ENCODE results near the gene OPCML. TPM values are rescaled to one million over a fixed set of nuclear protein-coding genes. Genes with fewer than 3 reads are reported as not detected.

OPCML gene
- total RNA-seq, 1 donor from 2014 or later, result 0.12 TPM

GRCh38 chr11:132851247-132851646 is 681.1 kb downstream of the OPCML start:
- Histone ChIP-seq H3K36me3 (no peaks in the 10 kb centered on the region), H3K4me1 (no peaks in the 10 kb centered on the region), H3K9me3 (no peaks in the 10 kb centered on the region), H3K4me3 (no peak overlapping the region), H3K27ac (no peak overlapping the region), H3K27me3 (ENCODE audit: low read depth) (no peaks in the 10 kb centered on the region)
- intact Hi-C loops (cut with DNase I), result no loop called here
- TF ChIP-seq CTCF (IDR thresholded peaks at IDR 0.05), result no peak
- ATAC-seq, result no peak
- DNase-seq, result no peak

DNA sequence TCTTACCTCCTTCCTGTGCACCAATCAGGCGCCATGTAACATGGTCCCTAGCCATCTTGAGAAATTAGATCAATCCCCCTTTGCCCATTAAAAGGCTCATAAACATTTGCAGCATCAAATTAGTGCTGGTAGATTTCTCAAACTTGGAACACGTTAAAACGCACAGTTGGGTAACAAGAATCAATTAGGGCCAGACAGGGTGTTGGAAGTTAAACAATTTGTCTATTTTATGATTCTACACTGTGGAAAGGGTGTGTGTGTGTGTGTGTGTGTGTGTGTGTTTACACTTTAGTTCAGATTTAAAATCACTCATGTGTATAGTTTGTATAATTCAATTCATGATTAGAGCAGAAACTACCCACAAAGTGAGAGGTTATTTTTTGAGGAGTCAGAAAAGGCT is 682.0 kb downstream of the OPCML start:
- no peak for DNase-seq
- Histone ChIP-seq H3K4me1 (no peaks in the 10 kb centered on the region), H3K27ac (no peak overlapping the region), H3K27me3 (ENCODE audit: low read depth) (no peaks in the 10 kb centered on the region), H3K36me3 (no peaks in the 10 kb centered on the region), H3K4me3 (no peak overlapping the region), H3K9me3 (no peaks in the 10 kb centered on the region)
- intact Hi-C loops (cut with DNase I), result no loop called here
- no peak for ATAC-seq
- no peak for TF ChIP-seq CTCF (IDR thresholded peaks at IDR 0.05)

GRCh38 chr11:132848336-132848735 is 684.0 kb downstream of the OPCML start:
- Histone ChIP-seq H3K4me1 (no peaks in the 10 kb centered on the region), H3K27ac (no peak overlapping the region), H3K36me3 (no peaks in the 10 kb centered on the region), H3K4me3 (no peak overlapping the region), H3K27me3 (ENCODE audit: low read depth) (no peaks in the 10 kb centered on the region), H3K9me3 (no peaks in the 10 kb centered on the region)
- DNase-seq, result no peak
- no peak for TF ChIP-seq CTCF (IDR thresholded peaks at IDR 0.05)
- peak in 1 of 2 donors; percentile 19 for ATAC-seq
- intact Hi-C loops (cut with DNase I), result no loop called here

GRCh38 chr11:132846075-132846474 is 686.2 kb downstream of the OPCML start:
- no peaks in the 10 kb centered on the region for H3K27me3 ChIP-seq (ENCODE audit: low read depth)
- no peak overlapping the region for H3K4me3 ChIP-seq
- ATAC-seq, result no peak
- H3K9me3 ChIP-seq, result no peaks in the 10 kb centered on the region
- H3K27ac ChIP-seq, result no peak overlapping the region
- H3K4me1 ChIP-seq, result no peaks in the 10 kb centered on the region
- H3K36me3 ChIP-seq, result no peaks in the 10 kb centered on the region
- TF ChIP-seq CTCF (IDR thresholded peaks at IDR 0.05), result no peak
- intact Hi-C loops (cut with DNase I), result no loop called here
- no peak for DNase-seq

- DNase-seq (no peak), ATAC-seq (no peak)
- Histone ChIP-seq H3K4me1 (no peaks in the 10 kb centered on the region), H3K4me3 (no peak overlapping the region), H3K27me3 (ENCODE audit: low read depth) (no peaks in the 10 kb centered on the region), H3K36me3 (no peaks in the 10 kb centered on the region), H3K9me3 (no peaks in the 10 kb centered on the region), H3K27ac (no peak overlapping the region)
- no peak for TF ChIP-seq CTCF (IDR thresholded peaks at IDR 0.05)
- intact Hi-C loops (cut with DNase I), result no loop called here
Measured at GRCh38 chr11:132844956-132845696, 687.2 kb downstream of the OPCML start.

Measured in lower lobe of right lung (tissue), 2 donors.